HCT116 (cell line): Measurements from ENCODE around the gene ABCD1. TPM values are rescaled to one million over a fixed set of nuclear protein-coding genes. Genes with fewer than 3 reads are reported as not detected.

ENCODE experiments used
- ATAC-seq: fragments of 200-7000 bp; cut with Tn5 transposase; 2 replicates; pipeline ENCODE4 v1.9.1; 2020; ENCODE audit warnings: mild to moderate bottlenecking, moderate library complexity
- BruUV-seq: library from RNA; stranded (reverse); fragments of 400-500 nt; replicated peaks from 2 replicates; lab custom pipeline; 2021; lab: Mats Ljungman, UMichigan
- CTCF ChIA-PET: fragments of 300-600 bp; sonication (Branson Sonifier 250); formaldehyde crosslinking; loops from one replicate; lab custom pipeline; 2021; ENCODE audit warnings: antibody characterized with exemption; lab: Charles Lee
- POLR2A ChIA-PET: fragments of 300-600, 350-600 bp; sonication (Branson Sonifier 250); formaldehyde crosslinking; loops from one replicate; lab custom pipeline; 2021; ENCODE audit warnings: antibody characterized with exemption; lab: Charles Lee
- RAD21 ChIA-PET, 2 experiments: fragments of 300-600 bp; sonication (Branson Sonifier 250); formaldehyde crosslinking; loops; one replicate each; lab custom pipeline; 2023; ENCODE audit warnings: low total read pairs in 2 of 2; ENCODE audit not compliant: uncharacterized antibody in 2 of 2, unreplicated experiment in 2 of 2, low non-redundant PET in 1 of 2; lab: Charles Lee
- DNase-seq: peaks from one replicate; pipeline ENCODE4 v3.0.0-alpha.2; 2010; ENCODE audit warnings: low read depth, low spot score
- H2AFZ ChIP-seq: fragments of 200-600 bp; shearing (Covaris generic), sonication (generic); 2 replicates; pipeline ENCODE4 v1.6.1; 2017; ENCODE audit warnings: low read depth, mixed run types, mixed read lengths, antibody characterized with exemption, low read length; ENCODE audit not compliant: poor library complexity, severe bottlenecking
- H3K27ac ChIP-seq: 2 replicates; pipeline ENCODE4 v1.5.1; 2012; ENCODE audit warnings: low read depth, low read length
- H3K27me3 ChIP-seq: fragments of 200-600 bp; sonication (generic); 2 replicates; pipeline ENCODE4 v1.6.1; 2016; ENCODE audit warnings: mixed run types, low read length, mixed read lengths; ENCODE audit not compliant: insufficient read depth
- H3K36me3 ChIP-seq, 2 experiments: fragments of 200-500 bp in 1 of 2; fragments of 200-600 bp in 1 of 2; sonication (Bioruptor generic) in 1 of 2; sonication (generic) in 1 of 2; 2 replicates each; pipeline versions ENCODE4 v1.5.1 to v1.6.1; 2014 to 2016; ENCODE audit warnings: low read length in 2 of 2, inconsistent platforms in 1 of 2, mixed read lengths in 1 of 2, mixed run types in 1 of 2; ENCODE audit not compliant: insufficient read depth in 2 of 2, control insufficient read depth in 1 of 2
- H3K4me1 ChIP-seq, 2 experiments: fragments of 200-600 bp in 1 of 2; sonication (generic) in 1 of 2; 2 replicates each; pipeline versions ENCODE4 v1.5.1 to v1.6.1; 2012 to 2017; ENCODE audit warnings: low read length in 2 of 2, inconsistent platforms in 1 of 2, mild to moderate bottlenecking in 1 of 2, mixed read lengths in 1 of 2, mixed run types in 1 of 2, moderate library complexity in 1 of 2; ENCODE audit not compliant: insufficient read depth in 2 of 2, control insufficient read depth in 1 of 2
- H3K4me2 ChIP-seq: fragments of 200-600 bp; sonication (generic); 2 replicates; pipeline ENCODE4 v1.6.1; 2017; ENCODE audit warnings: mixed run types, low read length, mixed read lengths
- H3K4me3 ChIP-seq, 2 experiments: fragments of 200-600 bp in 1 of 2; sonication (generic) in 1 of 2; replicated peaks in 1 of 2; 2 replicates each; pipeline ENCODE4 v1.5.1; 2011 to 2016; ENCODE audit warnings: low read length in 2 of 2, control low read depth in 1 of 2, low read depth in 1 of 2, mild to moderate bottlenecking in 1 of 2, mixed read lengths in 1 of 2, mixed run types in 1 of 2
- H3K79me2 ChIP-seq: fragments of 200-600 bp; sonication (generic); 2 replicates; pipeline ENCODE4 v1.6.1; 2017; ENCODE audit warnings: mild to moderate bottlenecking, mixed run types, low read length, moderate library complexity, mixed read lengths; ENCODE audit not compliant: insufficient read depth
- H3K9ac ChIP-seq: fragments of 200-600 bp; sonication (generic); 2 replicates; pipeline ENCODE4 v1.6.1; 2016; ENCODE audit warnings: low read length, mixed read lengths
- H3K9me2 ChIP-seq: fragments of 200-600 bp; sonication (generic), shearing (Covaris generic); 2 replicates; pipeline ENCODE4 v1.6.1; 2017; ENCODE audit warnings: mixed run types, mild to moderate bottlenecking, moderate library complexity; ENCODE audit not compliant: insufficient read depth
- H3K9me3 ChIP-seq, 2 experiments: fragments of 200-500 bp in 1 of 2; fragments of 200-600 bp in 1 of 2; sonication (Bioruptor generic) in 1 of 2; sonication (generic) in 1 of 2; 2 replicates each; pipeline ENCODE4 v1.6.1; 2014 to 2017; ENCODE audit warnings: low read length in 2 of 2, mixed read lengths in 2 of 2, inconsistent platforms in 1 of 2, low read depth in 1 of 2, mild to moderate bottlenecking in 1 of 2, mixed run types in 1 of 2, moderate library complexity in 1 of 2; ENCODE audit not compliant: control insufficient read depth in 1 of 2, insufficient read depth in 1 of 2
- H4K20me1 ChIP-seq: fragments of 200-600 bp; sonication (generic), shearing (Covaris generic); 2 replicates; pipeline ENCODE4 v1.6.1; 2017; ENCODE audit warnings: mixed run types, mild to moderate bottlenecking, moderate library complexity; ENCODE audit not compliant: insufficient read depth
- CBX3 ChIP-seq: IDR thresholded peaks from 2 replicates; pipeline ENCODE4 v1.6.1; 2012; ENCODE audit warnings: low read depth
- CTCF ChIP-seq, 3 experiments: fragments of 200-600 bp in 1 of 3; sonication (generic) in 1 of 3; IDR thresholded peaks in 2 of 3; conservative IDR thresholded peaks in 1 of 3; 2 replicates each; pipeline ENCODE4 v1.5.1; 2012 to 2017; ENCODE audit warnings: low read depth in 2 of 3, low read length in 2 of 3, antibody characterized with exemption in 1 of 3, borderline replicate concordance in 1 of 3, control low read depth in 1 of 3, mild to moderate bottlenecking in 1 of 3, mixed read lengths in 1 of 3, mixed run types in 1 of 3, moderate library complexity in 1 of 3; ENCODE audit not compliant: insufficient read depth in 1 of 3
- EGR1 ChIP-seq: IDR thresholded peaks from 2 replicates; pipeline ENCODE4 v1.6.1; 2012; ENCODE audit warnings: low read depth
- EZH2 ChIP-seq: fragments of 200-600 bp; sonication (generic); IDR thresholded peaks from 2 replicates; pipeline ENCODE4 v1.6.1; 2017; ENCODE audit warnings: antibody characterized with exemption, mixed run types
- EZH2phosphoT487 ChIP-seq: fragments of 200-600 bp; IDR thresholded peaks from 2 replicates; pipeline ENCODE4 v1.6.1; 2018; ENCODE audit warnings: antibody characterized with exemption, borderline replicate concordance
- FOSL1 ChIP-seq: IDR thresholded peaks from 2 replicates; pipeline ENCODE4 v1.6.1; 2012; ENCODE audit warnings: low read depth
- JUND ChIP-seq: IDR thresholded peaks from 2 replicates; pipeline ENCODE4 v1.6.1; 2012
- POLR2A ChIP-seq: IDR thresholded peaks from 2 replicates; pipeline ENCODE4 v1.7.0; 2011; ENCODE audit warnings: borderline replicate concordance; ENCODE audit not compliant: insufficient read depth, insufficient read length; ENCODE audit errors: extremely low read depth
- POLR2AphosphoS5 ChIP-seq: IDR thresholded peaks from 2 replicates; pipeline ENCODE4 v1.6.1; 2011; ENCODE audit warnings: mild to moderate bottlenecking, low read depth, low read length, moderate library complexity
- RAD21 ChIP-seq: IDR thresholded peaks from 2 replicates; pipeline ENCODE4 v1.6.1; 2012; ENCODE audit warnings: low read depth, mild to moderate bottlenecking
- SIN3A ChIP-seq: IDR thresholded peaks from 2 replicates; pipeline ENCODE4 v1.6.1; 2012; ENCODE audit warnings: low read depth
- SP1 ChIP-seq: IDR thresholded peaks from 2 replicates; pipeline ENCODE4 v1.6.1; 2012; ENCODE audit warnings: low read depth
- SRF ChIP-seq: IDR thresholded peaks from 2 replicates; pipeline ENCODE4 v1.6.1; 2012; ENCODE audit warnings: low read depth
- TCF7L2 ChIP-seq: IDR thresholded peaks from 2 replicates; pipeline ENCODE4 v1.7.0; 2011; ENCODE audit warnings: borderline replicate concordance, inconsistent platforms; ENCODE audit not compliant: insufficient read depth, insufficient read length; ENCODE audit errors: extremely low read depth
- YY1 ChIP-seq: IDR thresholded peaks from 2 replicates; pipeline ENCODE4 v1.6.1; 2011; ENCODE audit warnings: low read length, low read depth, moderate library complexity, mild to moderate bottlenecking; ENCODE audit not compliant: insufficient replicate concordance; ENCODE audit errors: extremely low read depth
- ZFX ChIP-seq: fragments of 450-650 bp; IDR thresholded peaks from 2 replicates; pipeline ENCODE4 v1.6.1; 2017
- ZNF274 ChIP-seq: fragments of 200-500 bp; sonication (Bioruptor generic); IDR thresholded peaks from 2 replicates; pipeline ENCODE4 v1.6.1; 2014; ENCODE audit warnings: mild to moderate bottlenecking, low read depth, low read length, inconsistent platforms
- intact Hi-C: fragments of 100-400 bp; cut with micrococcal nuclease; formaldehyde crosslinking; loops from 2 replicates; pipeline ENCODE4 v1.10.0; 2022
- total RNA-seq: library from RNA; stranded (reverse); gene quantifications from one replicate; pipeline ENCODE4 v1.2.1, GENCODE V29; 2021; ENCODE audit not compliant: unreplicated experiment
- TF ChIP-seq, protein P1 (sequence below): IDR thresholded peaks from 2 replicates; pipeline ENCODE4 v1.6.1; 2012; ENCODE audit warnings: low read depth
- TF ChIP-seq, protein P2 (sequence below): IDR thresholded peaks from 2 replicates; pipeline ENCODE4 v1.6.1; 2012
- TF ChIP-seq, protein P3 (sequence below): IDR thresholded peaks from 2 replicates; pipeline ENCODE4 v1.6.1; 2012

The ABCD1 gene
- total RNA-seq, 1 experiment from 2014 or later = 7.1 TPM

DNA sequence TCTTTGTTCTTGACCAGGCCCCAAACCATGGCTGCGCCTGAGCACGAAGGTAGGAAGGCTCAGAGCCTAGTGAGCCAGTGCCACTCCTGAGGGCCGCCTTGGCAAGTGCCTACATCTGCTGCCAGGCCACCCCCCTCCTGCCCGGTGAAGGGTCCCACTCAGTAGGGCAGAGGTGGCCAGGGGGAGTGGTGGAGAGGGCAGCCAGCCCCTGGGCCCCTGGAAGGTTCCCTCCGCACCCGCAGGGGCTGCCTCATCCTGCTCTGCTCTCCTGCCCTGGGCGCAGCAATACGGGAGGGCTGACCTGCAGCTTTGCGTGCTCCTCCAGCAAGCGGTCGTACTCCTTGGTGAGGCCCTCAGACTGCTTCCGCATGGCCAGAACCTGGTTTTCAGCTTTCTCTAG, 22.9 kb upstream of the ABCD1 start:
- ChIA-PET CTCF (no interaction called here), RAD21 (no interaction called here), POLR2A (no interaction called here)
- no TSS peak for BruUV-seq
- TF ChIP-seq CTCF (IDR thresholded peaks at IDR 0.05 in 2 of 3, conservative IDR thresholded peaks at IDR 0.05 in 1 of 3; ENCODE audit: borderline replicate concordance in 1 of 3, insufficient read depth in 1 of 3, low read depth in 2 of 3, low read length in 2 of 3) (no peak), FOSL1 (no peak), JUND (no peak), EZH2phosphoT487 (no peak), SRF (no peak), EGR1 (no peak), YY1 (no peak), SP1 (no peak), CBX3 (no peak), EZH2 (no peak), RAD21 (no peak), POLR2AphosphoS5 (no peak), ZNF274 (no peak), POLR2A (no peak), TCF7L2 (no peak), SIN3A (no peak), ZFX (no peak)
- TF ChIP-seq, protein P1, sequence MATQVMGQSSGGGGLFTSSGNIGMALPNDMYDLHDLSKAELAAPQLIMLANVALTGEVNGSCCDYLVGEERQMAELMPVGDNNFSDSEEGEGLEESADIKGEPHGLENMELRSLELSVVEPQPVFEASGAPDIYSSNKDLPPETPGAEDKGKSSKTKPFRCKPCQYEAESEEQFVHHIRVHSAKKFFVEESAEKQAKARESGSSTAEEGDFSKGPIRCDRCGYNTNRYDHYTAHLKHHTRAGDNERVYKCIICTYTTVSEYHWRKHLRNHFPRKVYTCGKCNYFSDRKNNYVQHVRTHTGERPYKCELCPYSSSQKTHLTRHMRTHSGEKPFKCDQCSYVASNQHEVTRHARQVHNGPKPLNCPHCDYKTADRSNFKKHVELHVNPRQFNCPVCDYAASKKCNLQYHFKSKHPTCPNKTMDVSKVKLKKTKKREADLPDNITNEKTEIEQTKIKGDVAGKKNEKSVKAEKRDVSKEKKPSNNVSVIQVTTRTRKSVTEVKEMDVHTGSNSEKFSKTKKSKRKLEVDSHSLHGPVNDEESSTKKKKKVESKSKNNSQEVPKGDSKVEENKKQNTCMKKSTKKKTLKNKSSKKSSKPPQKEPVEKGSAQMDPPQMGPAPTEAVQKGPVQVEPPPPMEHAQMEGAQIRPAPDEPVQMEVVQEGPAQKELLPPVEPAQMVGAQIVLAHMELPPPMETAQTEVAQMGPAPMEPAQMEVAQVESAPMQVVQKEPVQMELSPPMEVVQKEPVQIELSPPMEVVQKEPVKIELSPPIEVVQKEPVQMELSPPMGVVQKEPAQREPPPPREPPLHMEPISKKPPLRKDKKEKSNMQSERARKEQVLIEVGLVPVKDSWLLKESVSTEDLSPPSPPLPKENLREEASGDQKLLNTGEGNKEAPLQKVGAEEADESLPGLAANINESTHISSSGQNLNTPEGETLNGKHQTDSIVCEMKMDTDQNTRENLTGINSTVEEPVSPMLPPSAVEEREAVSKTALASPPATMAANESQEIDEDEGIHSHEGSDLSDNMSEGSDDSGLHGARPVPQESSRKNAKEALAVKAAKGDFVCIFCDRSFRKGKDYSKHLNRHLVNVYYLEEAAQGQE = no peak
- TF ChIP-seq, protein P2, sequence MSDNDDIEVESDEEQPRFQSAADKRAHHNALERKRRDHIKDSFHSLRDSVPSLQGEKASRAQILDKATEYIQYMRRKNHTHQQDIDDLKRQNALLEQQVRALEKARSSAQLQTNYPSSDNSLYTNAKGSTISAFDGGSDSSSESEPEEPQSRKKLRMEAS = no peak
- TF ChIP-seq, protein P3, sequence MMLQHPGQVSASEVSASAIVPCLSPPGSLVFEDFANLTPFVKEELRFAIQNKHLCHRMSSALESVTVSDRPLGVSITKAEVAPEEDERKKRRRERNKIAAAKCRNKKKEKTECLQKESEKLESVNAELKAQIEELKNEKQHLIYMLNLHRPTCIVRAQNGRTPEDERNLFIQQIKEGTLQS = no peak
- no peak for ATAC-seq
- Histone ChIP-seq H2AFZ (no peak overlapping the region), H3K4me3 (no peak overlapping the region), H3K79me2 (peaks cover 2% of the 10 kb centered on the region; the same call in 1 of the 2 replicates), H3K36me3 (no peaks in the 10 kb centered on the region), H4K20me1 (no peaks in the 10 kb centered on the region), H3K4me2 (no peak overlapping the region), H3K9me3 (no peaks in the 10 kb centered on the region), H3K4me1 (no peaks in the 10 kb centered on the region), H3K9ac (no peak overlapping the region), H3K27me3 (no peaks in the 10 kb centered on the region), H3K27ac (no peak overlapping the region), H3K9me2 (no peaks in the 10 kb centered on the region)
- no peak for DNase-seq
- intact Hi-C loops = no loop called here
